Panc1 (cell line): Measurements from ENCODE around the gene CHAF1A. TPM values are rescaled to one million over a fixed set of nuclear protein-coding genes. Genes with fewer than 3 reads are reported as not detected.
A peak's percentile ranks its signal among the peaks of the same experiment; 100 is the strongest.

Experiments used
- ATAC-seq: fragments of 200-7000 bp; cut with Tn5 transposase; 2 replicates; pipeline ENCODE4 v1.9.1; 2020; ENCODE audit warnings: mild to moderate bottlenecking, moderate library complexity
- BruUV-seq: library from RNA; stranded (reverse); fragments of 400-500 nt; replicated peaks from 2 replicates; lab custom pipeline; 2021; lab: Mats Ljungman, UMichigan
- CTCF ChIA-PET: fragments of 300-600 bp; sonication (Branson Sonifier 250); formaldehyde crosslinking; loops from one replicate; lab custom pipeline; 2022; ENCODE audit warnings: antibody characterized with exemption; lab: Charles Lee
- POLR2A ChIA-PET: fragments of 300-600 bp; sonication (Branson Sonifier 250); formaldehyde crosslinking; loops from one replicate; lab custom pipeline; 2022; ENCODE audit warnings: antibody characterized with exemption; lab: Charles Lee
- DNase-seq: peaks from one replicate; pipeline ENCODE4 v3.0.0-alpha.2; 2010; ENCODE audit warnings: low read depth, low spot score
- H3K27ac ChIP-seq: 2 replicates; pipeline ENCODE4 v1.5.1; 2011; ENCODE audit warnings: mild to moderate bottlenecking, low read length, inconsistent platforms
- H3K27me3 ChIP-seq: fragments of 200-500 bp; sonication (Bioruptor generic); 2 replicates; pipeline ENCODE4 v1.6.0; 2014; ENCODE audit warnings: low read length, inconsistent platforms; ENCODE audit not compliant: control insufficient read depth, insufficient read depth
- H3K36me3 ChIP-seq: fragments of 200-500 bp; sonication (Bioruptor generic); 2 replicates; pipeline ENCODE4 v1.5.1; 2014; ENCODE audit warnings: inconsistent platforms, mild to moderate bottlenecking, low read length, moderate library complexity; ENCODE audit not compliant: control insufficient read depth, insufficient read depth
- H3K4me1 ChIP-seq: 2 replicates; pipeline ENCODE4 v1.5.1; 2011; ENCODE audit warnings: inconsistent platforms, mild to moderate bottlenecking, low read length, moderate library complexity; ENCODE audit not compliant: control insufficient read depth, insufficient read depth
- H3K4me3 ChIP-seq, 2 experiments: 2 replicates each; pipeline ENCODE4 v1.5.1; 2011 to 2012; ENCODE audit warnings: low read depth in 2 of 2, low read length in 2 of 2, mild to moderate bottlenecking in 2 of 2, inconsistent platforms in 1 of 2, moderate library complexity in 1 of 2
- H3K9me3 ChIP-seq: fragments of 200-500 bp; sonication (Bioruptor generic); 2 replicates; pipeline ENCODE4 v1.5.1; 2014; ENCODE audit warnings: low read depth, mild to moderate bottlenecking, inconsistent platforms, low read length, moderate library complexity; ENCODE audit not compliant: control insufficient read depth, insufficient read depth
- CTCF ChIP-seq: fragments of 450-650 bp; IDR thresholded peaks from 2 replicates; pipeline ENCODE4 v1.5.1; 2017; ENCODE audit warnings: mild to moderate bottlenecking
- POLR2AphosphoS5 ChIP-seq: IDR thresholded peaks from 2 replicates; pipeline ENCODE4 v1.6.1; 2012; ENCODE audit warnings: mild to moderate bottlenecking, low read depth, low read length, moderate library complexity
- SIN3A ChIP-seq: IDR thresholded peaks from 2 replicates; pipeline ENCODE4 v1.6.1; 2012; ENCODE audit warnings: low read depth, mild to moderate bottlenecking, low read length, moderate library complexity, borderline replicate concordance; ENCODE audit not compliant: insufficient read depth
- TCF7L2 ChIP-seq: IDR thresholded peaks from 2 replicates; pipeline ENCODE4 v1.6.1; 2011; ENCODE audit warnings: mild to moderate bottlenecking, low read depth, low read length, inconsistent platforms
- in situ Hi-C: cut with HindIII; loops from 2 replicates; pipeline ENCODE4 v1.10.0; 2016; ENCODE audit warnings: low sequenced_read_pairs, low pct_unique_long_range_greater_than_20kb
- intact Hi-C: fragments of 100-400 bp; cut with micrococcal nuclease; formaldehyde crosslinking; loops from one replicate; pipeline ENCODE4 v1.10.0; 2022; ENCODE audit not compliant: unreplicated experiment
- total RNA-seq: library from RNA; stranded (reverse); gene quantifications from one replicate; pipeline ENCODE4 v1.2.1, GENCODE V29; 2021; ENCODE audit not compliant: unreplicated experiment
- TF ChIP-seq, protein P1 (sequence below), 2 experiments: IDR thresholded peaks; 2 replicates each; pipeline ENCODE4 v1.6.1; 2011 to 2012; ENCODE audit warnings: low read depth in 2 of 2, control low read depth in 1 of 2, low read length in 1 of 2, mild to moderate bottlenecking in 1 of 2, moderate library complexity in 1 of 2; ENCODE audit not compliant: insufficient read depth in 1 of 2

Gene CHAF1A
- total RNA-seq, 1 experiment from 2014 or later = 45.4 TPM

DNA sequence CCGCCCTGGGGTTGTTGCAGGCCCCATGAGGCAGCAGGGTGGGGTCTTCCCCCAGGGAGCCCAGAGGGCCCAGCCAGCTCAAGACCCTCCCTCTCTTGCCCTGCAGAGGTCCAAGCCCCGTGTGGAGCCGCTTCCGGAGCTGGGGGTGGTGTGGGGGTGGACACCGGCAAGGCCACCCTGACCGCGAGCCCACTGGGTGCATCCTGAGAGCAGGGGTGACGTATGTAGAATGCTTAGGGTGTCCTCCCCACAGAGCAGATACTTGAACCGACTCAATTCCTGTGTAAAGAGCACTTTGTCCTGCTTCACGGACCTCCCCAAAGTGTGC is 40.3 kb downstream of the CHAF1A start:
- CTCF ChIA-PET = no interaction called here
- in situ Hi-C loops (no loop called here), intact Hi-C loops (no loop called here)
- Histone ChIP-seq H3K4me3 (no peak overlapping the region), H3K9me3 (no peaks in the 10 kb centered on the region), H3K27ac (no peak overlapping the region), H3K4me1 (no peaks in the 10 kb centered on the region), H3K36me3 (no peaks in the 10 kb centered on the region), H3K27me3 (no peaks in the 10 kb centered on the region)
- DNase-seq = no peak
- POLR2A ChIA-PET = no interaction called here
- ATAC-seq = no peak
- BruUV-seq = no TSS peak
- TF ChIP-seq, protein P1, sequence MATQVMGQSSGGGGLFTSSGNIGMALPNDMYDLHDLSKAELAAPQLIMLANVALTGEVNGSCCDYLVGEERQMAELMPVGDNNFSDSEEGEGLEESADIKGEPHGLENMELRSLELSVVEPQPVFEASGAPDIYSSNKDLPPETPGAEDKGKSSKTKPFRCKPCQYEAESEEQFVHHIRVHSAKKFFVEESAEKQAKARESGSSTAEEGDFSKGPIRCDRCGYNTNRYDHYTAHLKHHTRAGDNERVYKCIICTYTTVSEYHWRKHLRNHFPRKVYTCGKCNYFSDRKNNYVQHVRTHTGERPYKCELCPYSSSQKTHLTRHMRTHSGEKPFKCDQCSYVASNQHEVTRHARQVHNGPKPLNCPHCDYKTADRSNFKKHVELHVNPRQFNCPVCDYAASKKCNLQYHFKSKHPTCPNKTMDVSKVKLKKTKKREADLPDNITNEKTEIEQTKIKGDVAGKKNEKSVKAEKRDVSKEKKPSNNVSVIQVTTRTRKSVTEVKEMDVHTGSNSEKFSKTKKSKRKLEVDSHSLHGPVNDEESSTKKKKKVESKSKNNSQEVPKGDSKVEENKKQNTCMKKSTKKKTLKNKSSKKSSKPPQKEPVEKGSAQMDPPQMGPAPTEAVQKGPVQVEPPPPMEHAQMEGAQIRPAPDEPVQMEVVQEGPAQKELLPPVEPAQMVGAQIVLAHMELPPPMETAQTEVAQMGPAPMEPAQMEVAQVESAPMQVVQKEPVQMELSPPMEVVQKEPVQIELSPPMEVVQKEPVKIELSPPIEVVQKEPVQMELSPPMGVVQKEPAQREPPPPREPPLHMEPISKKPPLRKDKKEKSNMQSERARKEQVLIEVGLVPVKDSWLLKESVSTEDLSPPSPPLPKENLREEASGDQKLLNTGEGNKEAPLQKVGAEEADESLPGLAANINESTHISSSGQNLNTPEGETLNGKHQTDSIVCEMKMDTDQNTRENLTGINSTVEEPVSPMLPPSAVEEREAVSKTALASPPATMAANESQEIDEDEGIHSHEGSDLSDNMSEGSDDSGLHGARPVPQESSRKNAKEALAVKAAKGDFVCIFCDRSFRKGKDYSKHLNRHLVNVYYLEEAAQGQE (IDR thresholded peaks at IDR 0.05; ENCODE audit: insufficient read depth in 1 of 2, low read depth in 2 of 2, low read length in 1 of 2) = no peak
- TF ChIP-seq POLR2AphosphoS5 (no peak), TCF7L2 (no peak), CTCF (no peak), SIN3A (no peak)

- intact Hi-C loops = no loop called here
- in situ Hi-C loops = no loop called here
- TF ChIP-seq SIN3A (no peak), POLR2AphosphoS5 (0 out of 2 replicates have a peak, but pooled peaks have one; percentile 6)
- DNase-seq (no peak), ATAC-seq (no peak)
- ChIA-PET CTCF (no interaction called here), POLR2A (no interaction called here)
- Histone ChIP-seq H3K9me3 (no peaks in the 10 kb centered on the region), H3K27ac (no peak overlapping the region), H3K36me3 (no peaks in the 10 kb centered on the region), H3K27me3 (no peaks in the 10 kb centered on the region), H3K4me3 (no peak overlapping the region), H3K4me1 (no peaks in the 10 kb centered on the region)
- no TSS peak for BruUV-seq
These were observed 40.7 kb downstream of the CHAF1A start for GRCh38 chr19:4443188-4443587.

GRCh38 chr19:4443966-4444764 is 41.7 kb downstream of the CHAF1A start:
- H3K36me3 ChIP-seq = no peaks in the 10 kb centered on the region

More at GRCh38 chr19:4443966-4444764, 41.7 kb downstream of the CHAF1A start:
- H3K9me3 ChIP-seq = no peaks in the 10 kb centered on the region
- no peak overlapping the region for H3K4me3 ChIP-seq
- BruUV-seq = no TSS peak
- H3K27ac ChIP-seq = no peak overlapping the region
- CTCF ChIA-PET = interaction anchor here (0.6 kb wide), 1 partner anchor 383 kb away, joined by 5 read pairs; no protein-coding TSS in a partner anchor
- in situ Hi-C loops (no loop called here), intact Hi-C loops (no loop called here)
- POLR2A ChIA-PET = no interaction called here
- H3K4me1 ChIP-seq = no peaks in the 10 kb centered on the region
- no peak for DNase-seq
- no peaks in the 10 kb centered on the region for H3K27me3 ChIP-seq
- ATAC-seq = peak; percentile 5; the same call in 1 of the 2 replicates
- peak; percentile 32; the same call in 1 of the 2 replicates for TF ChIP-seq POLR2AphosphoS5
- TF ChIP-seq, protein P1 (IDR thresholded peaks at IDR 0.05; ENCODE audit: insufficient read depth in 1 of 2, low read depth in 2 of 2, low read length in 1 of 2) = no peak
